ENCODE results near the gene RNF17. TPM values are rescaled to one million over a fixed set of nuclear protein-coding genes. Genes with fewer than 3 reads are reported as not detected.
A peak's percentile ranks its signal among the peaks of the same experiment; 100 is the strongest.

RNF17 gene
- total RNA-seq, 4 donors from 2014 or later = 0.42 TPM; not detected in 3

DNA sequence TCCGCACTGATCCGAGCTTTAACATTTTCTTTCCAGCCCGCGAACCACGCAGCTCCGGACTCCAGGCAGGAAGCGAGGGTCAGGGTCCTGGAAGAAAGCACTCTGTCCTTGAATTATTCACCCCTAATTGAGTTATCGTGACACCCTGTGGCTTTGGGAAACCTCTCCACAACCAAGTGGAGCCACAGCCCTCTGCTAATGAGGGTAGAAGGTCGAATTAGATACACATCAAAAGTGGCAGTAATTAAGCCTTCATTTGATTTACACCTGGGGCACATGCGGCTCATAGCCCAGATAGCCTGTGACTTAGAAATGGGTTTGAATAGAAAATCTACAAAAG, 15.9 kb upstream of the RNF17 start:
- TF ChIP-seq EP300 (IDR thresholded peaks at IDR 0.05) (no peak), POLR2A (IDR thresholded peaks at IDR 0.05) (no peak), POLR2AphosphoS5 (IDR thresholded peaks at IDR 0.05) (no peak)
- TF ChIP-seq, protein P1, sequence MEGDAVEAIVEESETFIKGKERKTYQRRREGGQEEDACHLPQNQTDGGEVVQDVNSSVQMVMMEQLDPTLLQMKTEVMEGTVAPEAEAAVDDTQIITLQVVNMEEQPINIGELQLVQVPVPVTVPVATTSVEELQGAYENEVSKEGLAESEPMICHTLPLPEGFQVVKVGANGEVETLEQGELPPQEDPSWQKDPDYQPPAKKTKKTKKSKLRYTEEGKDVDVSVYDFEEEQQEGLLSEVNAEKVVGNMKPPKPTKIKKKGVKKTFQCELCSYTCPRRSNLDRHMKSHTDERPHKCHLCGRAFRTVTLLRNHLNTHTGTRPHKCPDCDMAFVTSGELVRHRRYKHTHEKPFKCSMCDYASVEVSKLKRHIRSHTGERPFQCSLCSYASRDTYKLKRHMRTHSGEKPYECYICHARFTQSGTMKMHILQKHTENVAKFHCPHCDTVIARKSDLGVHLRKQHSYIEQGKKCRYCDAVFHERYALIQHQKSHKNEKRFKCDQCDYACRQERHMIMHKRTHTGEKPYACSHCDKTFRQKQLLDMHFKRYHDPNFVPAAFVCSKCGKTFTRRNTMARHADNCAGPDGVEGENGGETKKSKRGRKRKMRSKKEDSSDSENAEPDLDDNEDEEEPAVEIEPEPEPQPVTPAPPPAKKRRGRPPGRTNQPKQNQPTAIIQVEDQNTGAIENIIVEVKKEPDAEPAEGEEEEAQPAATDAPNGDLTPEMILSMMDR (IDR thresholded peaks at IDR 0.05) = no peak
- ATAC-seq = no peak
- Histone ChIP-seq H3K27me3 (peaks cover 67% of the 10 kb centered on the region), H3K4me1 (peaks cover 0 to 24% (median 8%) of the 10 kb centered on the region in 3 donors), H3K4me3 (peak overlapping the region in 1 of 2 donors; percentile 34), H3K9me3 (no peaks in the 10 kb centered on the region), H3K27ac (no peak overlapping the region), H3K36me3 (no peaks in the 10 kb centered on the region)
- WGBS, 2 donors (ENCODE audit: low coverage in 1 of 2) = 3 to 14% methylated on average over 3 to 5 of the region's 10 CpGs

DNA sequence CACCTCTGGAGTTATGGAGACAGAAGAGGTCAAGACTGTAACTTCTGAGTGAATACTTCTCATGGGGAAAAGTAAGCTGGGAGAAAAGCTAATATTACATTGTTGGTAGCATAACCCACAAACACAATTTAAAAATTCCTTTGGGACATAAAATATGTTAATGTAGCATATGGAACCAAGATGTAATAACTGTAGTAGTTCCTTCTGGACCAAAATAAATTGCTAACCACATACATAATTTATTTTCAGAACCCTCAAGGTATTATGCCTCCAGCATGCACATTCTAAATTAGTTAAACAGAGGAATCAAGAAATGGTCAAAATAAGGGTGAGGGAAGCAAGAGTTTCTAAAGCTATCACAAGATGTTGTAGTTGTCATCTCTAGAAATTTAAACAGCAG, 4.8 kb upstream of the RNF17 start:
- no peaks in the 10 kb centered on the region for H3K36me3 ChIP-seq
- TF ChIP-seq POLR2AphosphoS5 (IDR thresholded peaks at IDR 0.05) (no peak), POLR2A (IDR thresholded peaks at IDR 0.05) (no peak), EP300 (IDR thresholded peaks at IDR 0.05) (no peak)
- TF ChIP-seq, protein P1 (IDR thresholded peaks at IDR 0.05) = no peak
- no peak overlapping the region for H3K27ac ChIP-seq
- no peak overlapping the region for H3K4me3 ChIP-seq
- no peak for ATAC-seq
- peaks cover 7% of the 10 kb centered on the region for H3K27me3 ChIP-seq
- H3K4me1 ChIP-seq = no peaks in the 10 kb centered on the region
- peaks cover 0 to 3% (median 0%) of the 10 kb centered on the region in 3 donors for H3K9me3 ChIP-seq

DNA sequence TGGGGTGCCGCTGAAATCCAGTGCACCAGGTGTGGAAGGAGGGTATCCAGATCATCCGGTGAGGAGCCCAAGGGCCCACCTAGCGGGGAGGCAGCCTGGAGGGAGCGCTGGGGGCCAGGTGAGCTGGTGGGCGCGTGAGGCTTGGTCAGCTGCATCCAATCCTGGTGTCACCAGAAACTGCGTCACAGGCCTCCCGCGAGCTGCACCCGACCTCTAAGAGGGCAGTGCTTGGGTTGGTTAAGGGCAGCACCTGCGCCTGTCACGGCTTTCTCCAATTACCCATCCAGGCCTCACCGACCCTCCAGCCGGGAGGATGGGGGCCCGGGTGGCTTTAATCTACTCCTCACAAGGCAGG, 284 bp downstream of the RNF17 start:
- Histone ChIP-seq H3K4me1 (no peaks in the 10 kb centered on the region), H3K9me3 (peaks cover 0 to 5% (median 0%) of the 10 kb centered on the region in 3 donors), H3K4me3 (no peak overlapping the region), H3K27me3 (no peaks in the 10 kb centered on the region), H3K27ac (no peak overlapping the region), H3K36me3 (no peaks in the 10 kb centered on the region)
- ATAC-seq = no peak
- WGBS, 2 donors (ENCODE audit: low coverage in 1 of 2) = 100% methylated on average over 1 of the region's 15 CpGs; no CpG with 5 or more reads in 1 of the 2 donors
- TF ChIP-seq POLR2AphosphoS5 (IDR thresholded peaks at IDR 0.05) (no peak), POLR2A (IDR thresholded peaks at IDR 0.05) (no peak), EP300 (IDR thresholded peaks at IDR 0.05) (no peak)
- TF ChIP-seq, protein P1 (IDR thresholded peaks at IDR 0.05) = no peak

DNA sequence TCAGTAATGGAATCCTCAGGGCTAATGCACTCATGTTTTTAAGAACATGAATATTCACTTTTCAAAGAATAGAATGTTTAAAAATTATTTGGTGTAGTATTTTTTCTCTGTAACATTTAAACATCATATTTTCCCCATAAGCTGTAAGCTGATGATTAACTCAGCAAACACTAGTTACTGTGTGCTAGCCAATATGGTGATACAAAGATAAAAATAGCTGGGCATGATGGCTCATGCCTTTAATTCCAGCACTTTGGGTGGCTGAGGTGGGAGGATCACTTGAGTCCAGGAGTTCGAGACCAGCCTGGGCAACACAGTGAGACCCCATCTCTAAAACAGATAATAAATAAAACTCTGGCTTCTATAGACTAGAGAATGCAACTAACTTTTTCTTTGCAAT, 13.2 kb downstream of the RNF17 start:
- WGBS, 2 donors (ENCODE audit: low coverage in 1 of 2) = 71 to 73% methylated on average over 1 of the region's 1 CpG
- Histone ChIP-seq H3K4me1 (no peaks in the 10 kb centered on the region), H3K27me3 (no peaks in the 10 kb centered on the region), H3K36me3 (no peaks in the 10 kb centered on the region), H3K4me3 (no peak overlapping the region), H3K9me3 (no peaks in the 10 kb centered on the region), H3K27ac (no peak overlapping the region)
- no peak for ATAC-seq
- TF ChIP-seq POLR2A (IDR thresholded peaks at IDR 0.05) (no peak), EP300 (IDR thresholded peaks at IDR 0.05) (no peak), POLR2AphosphoS5 (IDR thresholded peaks at IDR 0.05) (no peak)
- TF ChIP-seq, protein P1 (IDR thresholded peaks at IDR 0.05) = no peak

DNA sequence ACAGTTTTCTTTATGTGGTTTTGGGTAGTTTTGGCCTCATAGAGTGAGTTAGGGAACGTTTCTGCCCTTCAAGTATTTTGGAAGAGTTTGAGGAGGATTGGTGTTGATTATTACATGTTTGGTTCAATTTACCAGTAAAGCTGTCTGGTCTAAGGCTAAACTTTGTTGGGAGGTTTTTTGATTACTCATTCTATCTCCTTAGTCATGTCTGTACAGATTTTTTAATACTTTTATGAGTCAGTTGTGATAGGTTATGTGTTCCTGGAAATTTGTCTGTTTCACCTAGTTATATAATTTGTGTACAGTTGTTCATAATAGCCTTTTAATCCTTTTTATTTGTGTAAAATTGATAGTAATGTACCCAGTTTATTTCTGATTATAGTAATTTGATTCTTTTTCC, 20.4 kb downstream of the RNF17 start:
- ATAC-seq = no peak
- no peak overlapping the region for H3K27ac ChIP-seq
- peaks cover 0 to 20% (median 0%) of the 10 kb centered on the region in 3 donors for H3K9me3 ChIP-seq
- no peak overlapping the region for H3K4me3 ChIP-seq
- WGBS, 2 donors (ENCODE audit: low coverage in 1 of 2) = 27 to 38% methylated on average over 1 of the region's 1 CpG
- H3K36me3 ChIP-seq = no peaks in the 10 kb centered on the region
- H3K4me1 ChIP-seq = no peaks in the 10 kb centered on the region
- no peaks in the 10 kb centered on the region for H3K27me3 ChIP-seq
- TF ChIP-seq EP300 (IDR thresholded peaks at IDR 0.05) (no peak), POLR2A (IDR thresholded peaks at IDR 0.05) (no peak), POLR2AphosphoS5 (IDR thresholded peaks at IDR 0.05) (no peak)
- TF ChIP-seq, protein P1 (IDR thresholded peaks at IDR 0.05) = no peak

All from gastroesophageal sphincter (tissue), 4 donors.